22Rv1 (cell line): ENCODE measurements around the gene NRXN2.

Source experiments
- ZFX ChIP-seq: fragments of 450-650 bp; IDR thresholded peaks from 2 replicates; pipeline ENCODE4 v1.6.1; 2017; ENCODE audit warnings: antibody characterized with exemption, borderline replicate concordance
- TF ChIP-seq, protein P1 (sequence below): fragments of 450-650 bp; IDR thresholded peaks from 2 replicates; pipeline ENCODE4 v1.5.1; 2017; ENCODE audit warnings: mild to moderate bottlenecking

DNA sequence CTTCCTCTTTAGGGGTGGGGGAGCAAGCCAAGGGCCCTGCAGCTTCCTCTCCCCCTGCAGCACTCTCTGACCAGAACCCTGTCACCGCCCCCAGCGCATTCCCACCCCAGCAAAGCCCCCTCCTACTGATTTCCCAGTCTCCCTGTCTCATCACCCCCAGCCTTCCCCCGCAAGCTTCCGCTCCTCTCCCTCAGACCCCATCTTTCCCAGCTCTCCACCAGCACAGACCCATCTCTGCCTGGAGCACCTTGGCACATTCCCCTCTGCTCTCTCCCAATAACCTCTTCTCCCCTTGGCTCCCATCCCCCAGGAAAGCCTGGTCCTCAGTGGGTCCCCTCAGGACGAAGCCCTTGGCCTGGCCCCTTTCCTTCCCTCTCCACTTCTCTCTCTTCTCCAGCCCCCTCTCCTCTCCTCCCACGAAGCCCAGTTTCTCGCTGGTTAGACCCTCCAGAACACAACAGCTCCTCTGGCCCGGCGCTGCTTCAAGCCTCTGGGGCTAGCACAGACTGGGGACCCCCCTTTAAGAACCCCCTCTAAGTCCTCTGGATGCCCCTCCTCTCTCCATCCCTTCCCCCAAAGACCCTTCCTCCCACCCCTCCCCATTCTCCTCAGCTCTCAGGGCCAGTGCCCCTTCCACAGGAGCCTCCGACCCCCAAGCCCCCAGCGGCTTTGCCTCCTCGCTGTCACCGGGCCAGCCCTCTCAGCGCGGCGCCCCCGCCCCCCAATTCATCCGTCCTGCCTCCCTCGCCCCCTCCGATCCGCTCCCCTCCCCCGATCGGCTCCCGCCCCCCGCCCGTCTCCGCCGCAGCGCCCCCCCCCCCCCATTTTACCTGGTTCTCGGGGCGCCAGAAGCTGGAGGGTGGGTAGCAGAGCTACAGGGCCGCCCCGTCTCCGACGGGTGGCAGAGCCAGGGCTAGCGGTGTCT is 594 bp downstream of the NRXN2 start:
- TF ChIP-seq, protein P1, sequence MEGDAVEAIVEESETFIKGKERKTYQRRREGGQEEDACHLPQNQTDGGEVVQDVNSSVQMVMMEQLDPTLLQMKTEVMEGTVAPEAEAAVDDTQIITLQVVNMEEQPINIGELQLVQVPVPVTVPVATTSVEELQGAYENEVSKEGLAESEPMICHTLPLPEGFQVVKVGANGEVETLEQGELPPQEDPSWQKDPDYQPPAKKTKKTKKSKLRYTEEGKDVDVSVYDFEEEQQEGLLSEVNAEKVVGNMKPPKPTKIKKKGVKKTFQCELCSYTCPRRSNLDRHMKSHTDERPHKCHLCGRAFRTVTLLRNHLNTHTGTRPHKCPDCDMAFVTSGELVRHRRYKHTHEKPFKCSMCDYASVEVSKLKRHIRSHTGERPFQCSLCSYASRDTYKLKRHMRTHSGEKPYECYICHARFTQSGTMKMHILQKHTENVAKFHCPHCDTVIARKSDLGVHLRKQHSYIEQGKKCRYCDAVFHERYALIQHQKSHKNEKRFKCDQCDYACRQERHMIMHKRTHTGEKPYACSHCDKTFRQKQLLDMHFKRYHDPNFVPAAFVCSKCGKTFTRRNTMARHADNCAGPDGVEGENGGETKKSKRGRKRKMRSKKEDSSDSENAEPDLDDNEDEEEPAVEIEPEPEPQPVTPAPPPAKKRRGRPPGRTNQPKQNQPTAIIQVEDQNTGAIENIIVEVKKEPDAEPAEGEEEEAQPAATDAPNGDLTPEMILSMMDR = no peak
- no peak for TF ChIP-seq ZFX
